B cell (primary cell): ENCODE measurements around the gene SLC2A13. TPM values are rescaled to one million over a fixed set of nuclear protein-coding genes. Genes with fewer than 3 reads are reported as not detected.
"Not testable (repeated sequence)": the region's sequence is repeated elsewhere in the genome, so short reads cannot be mapped to it uniquely, and the experiment has no call there.

Experiments
- ATAC-seq: fragments of 200-7000 bp; cut with Tn5 transposase; one replicate; pipeline ENCODE4 v1.10.0; 2021; ENCODE audit warnings: low read depth, mild to moderate bottlenecking, moderate number of reproducible peaks, moderate library complexity
- CTCF ChIA-PET: fragments of 350-600 bp; sonication (Branson Sonifier 250); formaldehyde crosslinking; loops from one replicate; lab custom pipeline; 2021; ENCODE audit warnings: antibody characterized with exemption, inconsistent platforms; lab: Charles Lee
- POLR2A ChIA-PET: fragments of 350-600 bp; sonication (Branson Sonifier 250); formaldehyde crosslinking; loops from one replicate; lab custom pipeline; 2021; ENCODE audit warnings: antibody characterized with exemption; lab: Charles Lee
- DNase-seq: peaks from one replicate; pipeline ENCODE4 v3.0.0; 2013
- H2AFZ ChIP-seq: 2 replicates; pipeline ENCODE4 v1.6.1; 2012; ENCODE audit warnings: mild to moderate bottlenecking, low read depth, low read length; ENCODE audit not compliant: insufficient read depth, poor library complexity, severe bottlenecking
- H3K27ac ChIP-seq, 2 donors: 1 replicate in 1 of 2; 2 replicates in 1 of 2; pipeline ENCODE4 v1.5.1; 2012 to 2013; ENCODE audit warnings: low read length in 2 of 2, mild to moderate bottlenecking in 2 of 2, moderate library complexity in 1 of 2
- H3K27me3 ChIP-seq, 4 experiments: fragments of 200-600 bp in 1 of 4; sonication (generic) in 1 of 4; replicated peaks in 1 of 4; 1 replicate in 2 of 4; 2 replicates in 2 of 4; pipeline versions ENCODE4 v1.6.1 to v1.7.0; 2013 to 2016; ENCODE audit warnings: low read length in 3 of 4, mild to moderate bottlenecking in 2 of 4, mixed read lengths in 1 of 4, moderate library complexity in 1 of 4; ENCODE audit not compliant: insufficient read depth in 4 of 4, control insufficient read depth in 3 of 4; ENCODE audit errors: control extremely low read depth in 1 of 4
- H3K36me3 ChIP-seq, 2 experiments: replicated peaks in 1 of 2; 1 replicate in 1 of 2; 2 replicates in 1 of 2; pipeline versions ENCODE4 v1.6.1 to v1.7.1; 2013; ENCODE audit warnings: low read length in 1 of 2; ENCODE audit not compliant: insufficient read depth in 2 of 2, control insufficient read depth in 1 of 2; ENCODE audit errors: control extremely low read depth in 1 of 2, extremely low read depth in 1 of 2
- H3K4me1 ChIP-seq, 2 donors: fragments of 200-600 bp in 1 of 2; sonication (generic) in 1 of 2; 1 replicate in 1 of 2; 2 replicates in 1 of 2; pipeline versions ENCODE4 v1.5.1 to v1.6.1; 2013 to 2017; ENCODE audit warnings: low read length in 2 of 2; ENCODE audit not compliant: control insufficient read depth in 2 of 2, insufficient read depth in 2 of 2
- H3K4me2 ChIP-seq: replicated peaks from 2 replicates; pipeline ENCODE3; 2012; ENCODE audit warnings: mild to moderate bottlenecking, low read depth, low read length; ENCODE audit not compliant: poor library complexity, severe bottlenecking
- H3K4me3 ChIP-seq, 5 experiments: fragments of 200-600 bp in 1 of 5; sonication (generic) in 1 of 5; 1 replicate in 3 of 5; 2 replicates in 2 of 5; pipeline versions ENCODE4 v1.5.1 to v1.7.0; 2011 to 2016; ENCODE audit warnings: low read length in 4 of 5, mild to moderate bottlenecking in 4 of 5, low read depth in 2 of 5, control low read depth in 1 of 5, moderate library complexity in 1 of 5; ENCODE audit not compliant: insufficient read depth in 1 of 5; ENCODE audit errors: control extremely low read depth in 1 of 5, extremely low read depth in 1 of 5
- H3K79me2 ChIP-seq: fragments of 200-600 bp; sonication (generic); one replicate; pipeline ENCODE4 v1.6.0; 2016; ENCODE audit warnings: low read length; ENCODE audit not compliant: control insufficient read depth, insufficient read depth
- H3K9ac ChIP-seq: fragments of 200-600 bp; sonication (generic); 2 replicates; pipeline ENCODE4 v1.6.1; 2017; ENCODE audit warnings: mild to moderate bottlenecking, low read length, moderate library complexity
- H3K9me3 ChIP-seq, 3 donors: one replicate each; pipeline versions ENCODE4 v1.6.1 to v1.7.1; 2013; ENCODE audit warnings: low read length in 2 of 3; ENCODE audit not compliant: control insufficient read depth in 2 of 3, insufficient read depth in 1 of 3; ENCODE audit errors: control extremely low read depth in 1 of 3
- H4K20me1 ChIP-seq: 2 replicates; pipeline ENCODE4 v1.6.0; 2012; ENCODE audit warnings: mild to moderate bottlenecking, low read length; ENCODE audit not compliant: insufficient read depth, control insufficient read depth, poor library complexity, severe bottlenecking
- H3K27ac Mint-ChIP-seq: one replicate; pipeline ENCODE4 v1.8.0; 2021; ENCODE audit warnings: mixed read lengths
- H3K27me3 Mint-ChIP-seq: one replicate; pipeline ENCODE4 v1.8.0; 2021; ENCODE audit warnings: mixed read lengths
- H3K4me1 Mint-ChIP-seq: one replicate; pipeline ENCODE4 v1.8.0; 2021; ENCODE audit warnings: mixed read lengths
- H3K4me3 Mint-ChIP-seq: one replicate; pipeline ENCODE4 v1.8.0; 2021; ENCODE audit warnings: mixed read lengths
- H3K9me3 Mint-ChIP-seq: one replicate; pipeline ENCODE4 v1.8.0; 2022; ENCODE audit warnings: mixed read lengths; ENCODE audit not compliant: insufficient read depth
- CTCF ChIP-seq: fragments of 200-600 bp; IDR thresholded peaks from one replicate; pipeline ENCODE4 v1.8.0; 2022; ENCODE audit warnings: antibody characterized with exemption, mild to moderate bottlenecking
- EZH2 ChIP-seq: IDR thresholded peaks from 2 replicates; pipeline ENCODE4 v1.6.1; 2012; ENCODE audit warnings: borderline replicate concordance, low read depth, mild to moderate bottlenecking, moderate library complexity, low read length; ENCODE audit not compliant: insufficient read depth, poor library complexity, severe bottlenecking
- WGBS: methylation state at CpG from one replicate; pipeline ENCODE4 v1.1.5; 2013; ENCODE audit warnings: missing lambda C conversion rate; ENCODE audit not compliant: insufficient coverage; 5-methylcytosine and 5-hydroxymethylcytosine counted together
- intact Hi-C: fragments of 100-400 bp; cut with micrococcal nuclease; formaldehyde crosslinking; loops from one replicate; pipeline ENCODE4 v1.10.0; 2022
- polyA plus RNA-seq: library from polyadenylated mRNA; depleted of rRNA; stranded (reverse); fragments of >200 nt; gene quantifications from 2 replicates; pipeline ENCODE4 v1.2.3, GENCODE V29; 2012
- total RNA-seq, 2 donors: library from RNA; stranded (reverse); fragments of 120-200 nt in 1 of 2; gene quantifications; 1 replicate in 1 of 2; 2 replicates in 1 of 2; pipeline versions ENCODE4 v1.2.3 to v1.2.4, GENCODE V29; 2013 to 2022

Gene SLC2A13
- total and polyA plus RNA-seq, 2 donors (not counting 1 experiment from before 2014, with no cell fraction given) = 2.1 to 8.6 TPM

- Histone ChIP-seq H4K20me1 (no peaks in the 10 kb centered on the region), H3K36me3 (no peaks in the 10 kb centered on the region), H3K4me3 (no peak overlapping the region), H2AFZ (no peak overlapping the region), H3K9ac (no peak overlapping the region), H3K4me2 (no peak overlapping the region), H3K9me3 (no peaks in the 10 kb centered on the region), H3K4me1 (peaks cover 0 to under 1% of the 10 kb centered on the region in 2 donors), H3K27me3 (no peaks in the 10 kb centered on the region), H3K79me2 (no peaks in the 10 kb centered on the region), H3K27ac (no peak overlapping the region)
- peaks cover 3% of the 10 kb centered on the region for H3K9me3 Mint-ChIP-seq
- H3K27me3 Mint-ChIP-seq = no peaks in the 10 kb centered on the region
- ChIA-PET POLR2A (no interaction called here), CTCF (no interaction called here)
- H3K27ac Mint-ChIP-seq = no peak overlapping the region
- intact Hi-C loops = no loop called here
- ATAC-seq (no peak), DNase-seq (no peak)
- no CpG with 5 or more reads among the region's 2 CpGs for WGBS
- no peak for TF ChIP-seq EZH2
- H3K4me1 Mint-ChIP-seq = peaks cover 12% of the 10 kb centered on the region
- no peak overlapping the region for H3K4me3 Mint-ChIP-seq
Measured at GRCh38 chr12:39853003-39853402, 252.9 kb downstream of the SLC2A13 start.

DNA sequence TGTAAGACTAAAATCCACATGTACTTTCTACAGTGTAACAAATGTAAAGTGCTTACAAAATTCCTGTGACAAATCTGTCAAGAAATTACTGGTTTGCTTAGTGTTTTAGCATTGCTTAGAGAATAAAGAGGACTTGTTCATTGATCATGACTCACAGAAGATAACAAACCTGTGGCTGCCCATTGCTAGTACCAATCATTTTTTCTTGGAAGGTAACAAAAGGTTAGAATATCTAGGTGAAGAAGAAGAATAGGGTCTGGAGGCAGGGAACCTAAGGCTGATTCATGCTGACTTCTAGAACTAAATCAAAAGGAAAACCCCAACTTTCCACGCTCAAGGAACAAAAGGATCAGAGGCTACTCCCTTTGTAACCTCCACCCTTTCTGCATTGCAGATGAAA is 253.5 kb downstream of the SLC2A13 start:
- Histone ChIP-seq H3K79me2 (no peaks in the 10 kb centered on the region), H4K20me1 (no peaks in the 10 kb centered on the region), H3K9ac (no peak overlapping the region), H2AFZ (no peak overlapping the region), H3K27me3 (no peaks in the 10 kb centered on the region), H3K9me3 (no peaks in the 10 kb centered on the region), H3K4me3 (no peak overlapping the region), H3K27ac (no peak overlapping the region), H3K36me3 (no peaks in the 10 kb centered on the region), H3K4me2 (no peak overlapping the region), H3K4me1 (peaks cover 2 to 7% of the 10 kb centered on the region in 2 donors)
- no peak for TF ChIP-seq EZH2
- no peak for TF ChIP-seq CTCF
- intact Hi-C loops = no loop called here
- ChIA-PET POLR2A (no interaction called here), CTCF (no interaction called here)
- no peak for DNase-seq
- H3K27me3 Mint-ChIP-seq = no peaks in the 10 kb centered on the region
- peaks cover 17% of the 10 kb centered on the region for H3K4me1 Mint-ChIP-seq
- no peak overlapping the region for H3K4me3 Mint-ChIP-seq
- no CpG with 5 or more reads among the region's 1 CpG for WGBS
- H3K27ac Mint-ChIP-seq = no peak overlapping the region
- H3K9me3 Mint-ChIP-seq = peaks cover 3% of the 10 kb centered on the region
- ATAC-seq = no peak

DNA sequence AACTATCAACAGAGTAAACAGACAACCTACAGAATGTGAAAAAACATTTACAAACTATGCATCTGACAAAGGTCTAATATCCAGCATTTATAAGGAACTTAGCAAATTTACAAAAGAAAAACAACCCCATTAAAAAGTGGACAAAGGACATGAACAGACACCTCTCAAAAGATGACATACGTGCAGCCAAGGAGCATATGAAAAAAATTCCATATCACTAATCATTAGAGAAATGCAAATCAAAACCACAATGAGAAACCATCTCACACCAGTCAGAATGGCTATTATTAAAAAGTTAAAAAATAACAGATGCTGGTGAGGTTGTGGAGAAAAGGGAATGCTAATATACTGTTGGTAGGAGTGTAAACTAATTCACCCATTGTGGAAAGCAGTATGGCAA is 257.7 kb downstream of the SLC2A13 start:
- H2AFZ ChIP-seq, H3K27ac ChIP-seq, H3K9ac ChIP-seq, H3K27me3 Mint-ChIP-seq, H3K9me3 ChIP-seq, H3K4me3 Mint-ChIP-seq, H3K4me3 ChIP-seq, intact Hi-C loops, H3K4me2 ChIP-seq, ATAC-seq, H3K27me3 ChIP-seq, H3K79me2 ChIP-seq, DNase-seq, H3K27ac Mint-ChIP-seq, H4K20me1 ChIP-seq, CTCF ChIA-PET, POLR2A ChIA-PET, H3K36me3 ChIP-seq, H3K9me3 Mint-ChIP-seq: not testable (repeated sequence)
- H3K4me1 Mint-ChIP-seq = peaks cover 40% of the 10 kb centered on the region
- H3K4me1 ChIP-seq = peaks cover 18 to 30% of the 10 kb centered on the region in 2 donors
- no CpG with 5 or more reads among the region's 1 CpG for WGBS
